ENCODE measurements around the gene AP2B1.
"Not testable (repeated sequence)": the region's sequence is repeated elsewhere in the genome, so short reads cannot be mapped to it uniquely, and the experiment has no call there.

The AP2B1 gene

DNA sequence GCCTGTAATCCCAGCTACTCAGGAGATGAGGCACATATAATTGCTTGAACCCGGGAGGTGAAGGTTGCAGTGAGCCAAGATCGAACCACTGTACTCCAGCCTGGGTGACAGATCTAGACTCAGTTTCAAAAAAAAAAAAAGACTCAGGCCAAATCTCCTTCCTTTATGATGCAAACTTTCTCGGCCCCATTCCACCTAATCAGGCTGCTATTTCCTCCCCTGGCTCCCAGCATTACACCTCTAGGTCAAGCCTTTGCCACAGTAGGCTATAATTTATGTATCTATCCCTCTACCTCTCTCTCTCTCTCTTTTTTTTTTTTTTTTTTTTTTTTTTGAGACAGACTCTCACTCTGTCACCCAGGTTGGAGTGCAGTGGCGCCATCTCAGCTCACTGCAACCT is 164.4 kb downstream of the AP2B1 start:
- peaks cover 36% of the 10 kb centered on the region for H3K27me3 ChIP-seq (replicated peaks; ENCODE audit: control insufficient read depth, insufficient read depth, low read length)
- not testable (repeated sequence) for H3K9me3 ChIP-seq (ENCODE audit: control insufficient read depth, low read length); H3K9ac ChIP-seq (ENCODE audit: low read length); H3K36me3 ChIP-seq (ENCODE audit: control insufficient read depth, insufficient read depth, low read length, severe bottlenecking); H3K4me3 ChIP-seq (ENCODE audit: low read length); DNase-seq (ENCODE audit: low read depth)
- H3K4me1 ChIP-seq (ENCODE audit: control insufficient read depth, insufficient read depth, low read length), result peaks cover 38% of the 10 kb centered on the region

DNA sequence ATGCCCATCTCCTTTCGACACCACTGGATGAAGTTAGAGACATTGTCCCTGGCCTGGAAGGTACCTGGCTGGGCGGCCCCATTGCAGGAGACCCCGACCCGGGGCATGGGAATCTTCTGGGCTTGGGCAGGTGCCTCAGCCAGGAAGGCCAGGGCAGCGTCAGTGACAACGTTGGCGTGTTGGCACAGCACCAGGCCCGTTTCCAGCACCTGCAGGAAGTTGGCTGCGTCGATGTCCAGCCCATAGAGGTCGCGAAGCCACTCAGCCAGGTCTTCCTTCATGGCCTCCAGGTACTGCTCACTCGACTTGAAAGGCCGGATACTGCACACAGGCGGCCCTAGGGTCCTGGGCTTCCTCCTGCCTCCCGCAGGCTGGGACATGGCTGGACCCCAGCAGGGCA is 165.3 kb downstream of the AP2B1 start:
- peak overlapping the region; percentile 66 for H3K4me3 ChIP-seq (ENCODE audit: low read length)
- H3K9me3 ChIP-seq (ENCODE audit: control insufficient read depth, low read length), result peaks cover 4% of the 10 kb centered on the region
- no peak for DNase-seq (ENCODE audit: low read depth)
- H3K4me1 ChIP-seq (ENCODE audit: control insufficient read depth, insufficient read depth, low read length), result peaks cover 38% of the 10 kb centered on the region
- H3K9ac ChIP-seq (ENCODE audit: low read length), result peak overlapping the region; percentile 66
- H3K27me3 ChIP-seq (replicated peaks; ENCODE audit: control insufficient read depth, insufficient read depth, low read length), result peaks cover 32% of the 10 kb centered on the region
- no peaks in the 10 kb centered on the region for H3K36me3 ChIP-seq (ENCODE audit: control insufficient read depth, insufficient read depth, low read length, severe bottlenecking)

DNA sequence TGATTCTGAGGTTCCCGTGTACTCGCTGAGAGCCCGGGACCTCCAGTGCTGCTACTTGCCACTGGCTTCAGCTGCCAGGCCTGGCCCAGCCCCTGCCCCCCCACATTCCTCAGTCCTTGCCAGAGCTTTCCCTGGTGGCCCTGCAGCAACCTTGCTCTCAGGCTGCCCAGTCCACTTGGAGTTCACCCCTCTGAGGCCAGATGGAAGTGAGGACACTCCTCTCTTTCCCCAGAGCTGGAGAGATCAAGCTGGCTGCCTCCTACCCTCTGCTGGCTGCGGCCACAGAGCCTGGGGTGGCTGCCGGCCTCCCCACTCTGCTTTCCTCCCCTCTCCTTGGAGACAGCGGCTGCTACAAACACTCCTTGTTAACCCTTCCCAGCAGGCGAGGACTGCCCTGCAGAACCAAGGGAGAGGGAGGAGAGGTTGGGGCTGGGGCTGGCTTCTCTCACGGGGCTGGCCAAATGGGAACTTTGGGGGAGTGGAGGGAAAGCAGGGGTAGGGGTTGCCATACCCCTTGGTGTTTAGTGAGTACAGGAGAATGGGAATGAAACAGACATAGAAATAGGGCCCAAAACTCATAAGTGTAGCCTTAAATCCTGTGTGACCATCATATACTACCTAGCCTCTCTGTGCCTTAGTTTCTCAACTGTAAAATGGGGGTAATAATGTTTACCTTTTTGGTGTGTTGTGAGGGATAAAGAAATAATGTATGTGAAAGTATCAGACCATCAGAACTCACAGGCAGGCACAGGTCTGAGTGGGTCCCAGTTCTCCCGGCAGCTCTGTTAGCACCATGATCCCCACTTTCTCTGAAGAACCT is 166.0 kb downstream of the AP2B1 start, which contains the start of gene GAS2L2:
TSS of gene GAS2L2 (minus strand) at position 295 of the 820 bp plus-strand sequence. CDS start 389 bp downstream, outside the sequence.
- peaks cover 38% of the 10 kb centered on the region for H3K4me1 ChIP-seq (ENCODE audit: control insufficient read depth, insufficient read depth, low read length)
- peaks cover 31% of the 10 kb centered on the region for H3K27me3 ChIP-seq (replicated peaks; ENCODE audit: control insufficient read depth, insufficient read depth, low read length)
- peaks cover 4% of the 10 kb centered on the region for H3K9me3 ChIP-seq (ENCODE audit: control insufficient read depth, low read length)
- peak within 1 kb of the TSS; percentile 66 for H3K9ac ChIP-seq (ENCODE audit: low read length)
- DNase-seq (ENCODE audit: low read depth), result no peak
- H3K4me3 ChIP-seq (ENCODE audit: low read length), result peak within 1 kb of the TSS; percentile 66
- H3K36me3 ChIP-seq (ENCODE audit: control insufficient read depth, insufficient read depth, low read length, severe bottlenecking), result no peaks in the 10 kb centered on the region

DNA sequence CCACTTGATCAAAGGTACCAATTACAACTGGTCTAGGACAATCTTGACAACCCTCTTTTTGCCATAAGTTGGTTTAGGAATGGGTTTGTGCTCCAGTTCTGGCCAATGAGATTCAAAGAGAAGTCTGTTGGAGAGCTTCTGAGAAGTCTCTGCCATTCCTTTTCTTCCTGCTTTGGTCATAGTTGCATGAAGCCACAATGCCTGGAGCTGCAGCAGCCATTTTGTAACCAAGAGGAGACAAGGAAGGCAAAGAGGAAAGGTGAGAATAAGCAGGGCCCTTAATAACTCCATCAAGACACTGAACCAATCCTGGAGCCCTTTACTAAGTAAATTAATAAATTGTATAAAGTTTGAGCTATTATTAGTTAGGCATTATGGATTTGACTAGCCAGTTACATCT is 170.1 kb downstream of the AP2B1 start:
- H3K27me3 ChIP-seq (replicated peaks; ENCODE audit: control insufficient read depth, insufficient read depth, low read length), result peaks cover 42% of the 10 kb centered on the region
- H3K9ac ChIP-seq (ENCODE audit: low read length), result no peak overlapping the region
- no peaks in the 10 kb centered on the region for H3K36me3 ChIP-seq (ENCODE audit: control insufficient read depth, insufficient read depth, low read length, severe bottlenecking)
- H3K9me3 ChIP-seq (ENCODE audit: control insufficient read depth, low read length), result peaks cover 4% of the 10 kb centered on the region
- H3K4me3 ChIP-seq (ENCODE audit: low read length), result no peak overlapping the region
- no peak for DNase-seq (ENCODE audit: low read depth)
- peaks cover 13% of the 10 kb centered on the region for H3K4me1 ChIP-seq (ENCODE audit: control insufficient read depth, insufficient read depth, low read length)

DNA sequence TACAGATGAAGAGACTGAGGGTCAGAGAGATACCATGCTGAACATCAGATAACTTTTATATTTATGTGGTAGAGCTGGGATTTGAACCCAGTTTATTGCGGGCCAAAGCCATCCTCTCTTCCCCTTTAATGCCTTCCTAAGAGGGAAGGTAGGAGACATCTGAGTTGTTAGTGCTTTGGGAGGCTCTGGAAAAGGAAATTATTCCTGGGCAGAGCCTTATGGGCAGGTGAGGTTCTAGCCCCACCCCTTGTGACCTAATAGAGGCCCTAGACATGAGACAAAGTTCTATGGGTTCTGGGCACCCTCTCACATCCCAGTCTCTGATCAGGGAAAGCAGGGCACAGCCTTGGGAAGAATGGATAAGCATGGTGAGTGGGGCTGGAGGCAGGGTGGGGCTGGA is 173.5 kb downstream of the AP2B1 start, which contains the start of gene C17orf50:
TSS of gene C17orf50 (plus strand) at position 301 of the 400 bp plus-strand sequence. CDS start at position 356, 55 bp downstream.
- Histone ChIP-seq H3K27me3 (replicated peaks; ENCODE audit: control insufficient read depth, insufficient read depth, low read length) (peaks cover 40% of the 10 kb centered on the region), H3K4me3 (ENCODE audit: low read length) (no peak within 1 kb of the TSS), H3K9me3 (ENCODE audit: control insufficient read depth, low read length) (peaks cover 4% of the 10 kb centered on the region), H3K36me3 (ENCODE audit: control insufficient read depth, insufficient read depth, low read length, severe bottlenecking) (no peaks in the 10 kb centered on the region), H3K9ac (ENCODE audit: low read length) (no peak within 1 kb of the TSS), H3K4me1 (ENCODE audit: control insufficient read depth, insufficient read depth, low read length) (peaks cover 2% of the 10 kb centered on the region)
- DNase-seq (ENCODE audit: low read depth), result no peak

DNA sequence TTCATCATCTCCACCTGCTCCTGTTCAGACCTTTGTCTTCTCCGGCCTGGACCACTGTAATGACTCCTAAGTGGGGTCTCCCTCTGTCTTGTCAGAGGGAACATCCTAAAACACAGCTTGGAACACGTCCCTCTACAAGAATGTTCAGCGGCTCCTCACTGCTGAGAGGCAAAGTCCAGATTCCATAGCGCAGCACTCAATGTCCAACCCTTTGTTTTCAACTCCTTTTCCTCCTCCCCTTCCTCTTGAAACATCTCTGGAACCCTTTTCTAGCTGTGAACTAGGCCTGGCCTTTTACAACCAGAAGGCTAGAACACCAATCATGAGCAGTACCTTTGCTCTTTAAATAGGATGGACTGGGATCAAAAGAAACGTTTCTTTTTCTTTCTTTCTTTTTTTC is 174.5 kb downstream of the AP2B1 start:
- H3K9ac ChIP-seq (ENCODE audit: low read length), result no peak overlapping the region
- peaks cover 2% of the 10 kb centered on the region for H3K4me1 ChIP-seq (ENCODE audit: control insufficient read depth, insufficient read depth, low read length)
- no peaks in the 10 kb centered on the region for H3K36me3 ChIP-seq (ENCODE audit: control insufficient read depth, insufficient read depth, low read length, severe bottlenecking)
- peaks cover 49% of the 10 kb centered on the region for H3K27me3 ChIP-seq (replicated peaks; ENCODE audit: control insufficient read depth, insufficient read depth, low read length)
- H3K4me3 ChIP-seq (ENCODE audit: low read length), result no peak overlapping the region
- H3K9me3 ChIP-seq (ENCODE audit: control insufficient read depth, low read length), result peaks cover 4% of the 10 kb centered on the region
- DNase-seq (ENCODE audit: low read depth), result no peak

DNA sequence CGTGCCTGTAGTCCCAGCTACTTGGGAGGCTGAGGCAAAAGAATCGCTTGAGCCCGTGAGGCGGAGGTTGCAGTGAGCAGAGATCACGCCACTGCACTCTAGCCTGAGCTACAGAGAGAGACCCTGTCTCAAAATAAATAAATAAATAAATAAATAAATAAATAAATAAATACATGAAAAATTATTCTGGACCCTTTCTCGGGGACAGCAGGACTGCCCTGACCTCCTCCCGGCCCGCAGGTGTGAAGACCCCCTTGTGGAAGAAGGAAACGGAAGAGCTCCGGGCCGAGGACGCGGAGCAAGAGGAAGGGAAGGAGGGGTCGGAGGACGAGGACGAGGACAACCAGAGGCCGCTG is 176.6 kb downstream of the AP2B1 start:
- H3K27me3 ChIP-seq (replicated peaks; ENCODE audit: control insufficient read depth, insufficient read depth, low read length), result peaks cover 63% of the 10 kb centered on the region

DNA sequence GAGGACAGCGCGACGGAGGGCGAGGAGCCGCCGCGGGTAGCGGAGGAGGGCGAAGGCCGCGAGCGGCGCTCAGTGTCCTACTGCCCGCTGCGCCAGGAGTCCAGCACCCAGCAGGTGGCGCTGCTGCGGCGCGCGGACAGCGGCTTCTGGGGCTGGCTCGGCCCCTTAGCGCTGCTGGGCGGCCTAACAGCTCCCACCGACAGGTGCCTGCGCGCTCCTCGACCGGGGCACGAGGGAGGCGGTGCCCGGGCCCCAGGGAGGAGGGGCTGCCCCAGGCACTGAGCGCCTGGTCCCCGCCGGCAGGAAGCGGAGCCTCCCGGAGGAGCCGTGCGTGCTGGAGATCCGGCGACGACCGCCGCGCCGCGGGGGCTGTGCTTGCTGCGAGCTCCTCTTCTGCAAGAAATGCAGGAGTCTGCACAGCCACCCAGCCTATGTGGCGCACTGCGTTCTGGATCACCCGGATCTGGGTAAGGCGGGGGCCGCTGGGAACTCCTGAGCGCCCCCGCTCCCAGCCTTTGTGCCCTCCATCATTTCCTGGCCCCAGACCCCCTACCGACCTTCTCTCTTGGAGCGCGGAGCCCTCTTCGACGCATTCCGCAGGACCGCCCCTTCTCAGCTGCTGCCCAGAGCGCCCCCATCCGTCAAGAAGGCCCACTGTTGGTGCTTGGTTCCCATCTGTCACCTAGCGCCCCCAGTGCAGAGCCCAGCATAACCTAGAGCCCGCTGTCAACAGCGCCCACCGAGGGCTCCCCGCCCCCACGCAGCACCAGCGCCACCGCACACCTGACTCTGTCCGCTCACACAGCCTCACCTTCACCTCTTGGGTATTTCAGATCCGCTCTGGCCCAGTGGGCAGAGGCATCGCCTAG is 177.2 kb downstream of the AP2B1 start:
- peak overlapping the region; percentile 65 for H3K4me3 ChIP-seq (ENCODE audit: low read length)
- H3K4me1 ChIP-seq (ENCODE audit: control insufficient read depth, insufficient read depth, low read length), result peaks cover 2% of the 10 kb centered on the region
- H3K9ac ChIP-seq (ENCODE audit: low read length), result peak overlapping the region; percentile 49
- H3K9me3 ChIP-seq (ENCODE audit: control insufficient read depth, low read length), result no peaks in the 10 kb centered on the region
- H3K36me3 ChIP-seq (ENCODE audit: control insufficient read depth, insufficient read depth, low read length, severe bottlenecking), result no peaks in the 10 kb centered on the region
- DNase-seq (ENCODE audit: low read depth), result peak; percentile 92
- H3K27me3 ChIP-seq (replicated peaks; ENCODE audit: control insufficient read depth, insufficient read depth, low read length), result peaks cover 63% of the 10 kb centered on the region

More for the DNA sequence above, 176.6 kb downstream of the AP2B1 start:
- no peaks in the 10 kb centered on the region for H3K9me3 ChIP-seq (ENCODE audit: control insufficient read depth, low read length)
- no peak for DNase-seq (ENCODE audit: low read depth)
- peak overlapping the region; percentile 50 for H3K4me3 ChIP-seq (ENCODE audit: low read length)
- H3K36me3 ChIP-seq (ENCODE audit: control insufficient read depth, insufficient read depth, low read length, severe bottlenecking), result no peaks in the 10 kb centered on the region
- H3K4me1 ChIP-seq (ENCODE audit: control insufficient read depth, insufficient read depth, low read length), result peaks cover 2% of the 10 kb centered on the region
- peak overlapping the region; percentile 49 for H3K9ac ChIP-seq (ENCODE audit: low read length)

DNA sequence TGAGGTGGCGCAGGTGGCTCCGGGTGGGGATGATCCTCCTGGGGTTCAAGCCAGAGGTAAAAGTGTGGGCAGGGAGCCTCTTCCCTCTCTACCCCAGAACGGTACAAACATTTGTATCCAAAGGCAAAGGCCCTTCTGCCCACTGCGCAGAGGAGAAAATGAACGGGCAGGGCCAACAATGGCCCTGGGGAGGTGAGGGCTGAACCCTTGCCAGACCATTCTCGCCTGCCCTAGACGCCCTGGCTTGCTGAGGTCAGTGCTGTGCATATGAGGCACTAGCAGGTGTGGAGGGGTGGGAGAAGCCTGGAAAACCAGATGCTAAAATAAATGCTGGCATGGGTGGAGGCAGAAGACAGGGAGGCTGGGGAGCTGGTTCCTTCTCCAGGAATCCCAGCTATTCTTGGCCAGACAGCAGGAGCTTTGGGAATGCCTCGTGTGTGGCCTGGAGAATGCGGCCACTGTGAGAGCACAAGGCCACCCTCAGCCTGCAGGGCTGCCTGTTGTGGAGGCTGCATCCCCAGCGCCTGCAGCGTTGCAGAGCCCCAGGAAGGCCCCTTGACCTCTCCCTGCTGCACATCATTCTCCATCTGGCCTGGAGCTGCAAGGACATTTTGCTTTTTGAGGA is 178.1 kb downstream of the AP2B1 start:
- H3K27me3 ChIP-seq (replicated peaks; ENCODE audit: control insufficient read depth, insufficient read depth, low read length), result peaks cover 63% of the 10 kb centered on the region
- no peak overlapping the region for H3K4me3 ChIP-seq (ENCODE audit: low read length)
- H3K9ac ChIP-seq (ENCODE audit: low read length), result no peak overlapping the region
- no peak for DNase-seq (ENCODE audit: low read depth)
- no peaks in the 10 kb centered on the region for H3K36me3 ChIP-seq (ENCODE audit: control insufficient read depth, insufficient read depth, low read length, severe bottlenecking)
- peaks cover 2% of the 10 kb centered on the region for H3K4me1 ChIP-seq (ENCODE audit: control insufficient read depth, insufficient read depth, low read length)
- no peaks in the 10 kb centered on the region for H3K9me3 ChIP-seq (ENCODE audit: control insufficient read depth, low read length)

DNA sequence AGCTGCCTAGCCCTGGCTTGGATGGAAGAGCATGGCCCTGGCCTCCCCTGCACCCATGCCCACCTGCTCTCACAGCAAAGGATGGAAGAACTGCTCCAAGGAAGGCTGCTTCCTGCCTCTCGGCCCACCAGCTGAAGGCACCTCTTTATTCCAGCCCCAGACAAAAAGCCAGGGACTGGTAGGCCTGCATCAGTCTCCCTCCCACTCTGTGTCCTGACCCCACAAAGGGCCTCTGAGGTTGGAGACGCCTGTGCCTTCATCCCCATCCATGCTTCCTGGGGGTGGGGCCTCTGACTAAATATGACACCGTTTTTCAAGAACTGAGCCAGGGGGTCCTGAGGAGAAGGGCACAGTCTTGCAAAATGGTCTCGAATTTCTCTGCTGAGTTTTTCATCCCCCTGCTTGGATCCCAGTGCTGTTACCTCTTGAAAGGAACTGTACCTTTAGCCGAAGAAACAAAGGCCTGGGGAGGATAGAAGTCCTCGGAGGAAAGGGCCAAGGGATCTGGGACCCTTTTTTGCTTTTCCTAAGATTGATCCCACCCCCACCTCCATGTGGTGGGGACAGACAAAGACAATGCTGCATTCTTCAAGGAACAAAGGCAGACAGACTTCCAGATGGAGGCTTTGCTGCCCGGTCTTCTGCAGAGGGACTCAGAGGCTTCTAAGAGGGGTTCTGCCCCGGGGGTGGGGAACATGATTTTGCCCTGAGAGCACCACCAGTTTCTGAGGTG is 178.8 kb downstream of the AP2B1 start:
- no peak overlapping the region for H3K9ac ChIP-seq (ENCODE audit: low read length)
- DNase-seq (ENCODE audit: low read depth), result no peak
- H3K36me3 ChIP-seq (ENCODE audit: control insufficient read depth, insufficient read depth, low read length, severe bottlenecking), result no peaks in the 10 kb centered on the region
- H3K9me3 ChIP-seq (ENCODE audit: control insufficient read depth, low read length), result no peaks in the 10 kb centered on the region
- H3K4me1 ChIP-seq (ENCODE audit: control insufficient read depth, insufficient read depth, low read length), result peaks cover 2% of the 10 kb centered on the region
- no peak overlapping the region for H3K4me3 ChIP-seq (ENCODE audit: low read length)
- H3K27me3 ChIP-seq (replicated peaks; ENCODE audit: control insufficient read depth, insufficient read depth, low read length), result peaks cover 63% of the 10 kb centered on the region

Data from adipocyte (in vitro differentiated cells).